HL-60 (cell line): ENCODE measurements around the gene CFAP100.

Source experiments
- DNase-seq, 2 experiments: peaks; one replicate each; pipeline ENCODE4 v3.0.0-alpha.2; 2010 to 2020; ENCODE audit warnings: low read depth in 1 of 2, low spot score in 1 of 2
- H3K27ac ChIP-seq: fragments of 250-450 bp; sonication (Bioruptor Pico); replicated peaks from 2 replicates; pipeline ENCODE4 v1.5.1; 2020; ENCODE audit warnings: mild to moderate bottlenecking, moderate library complexity
- H3K27me3 ChIP-seq: fragments of 250-450 bp; sonication (Bioruptor Pico); 2 replicates; pipeline ENCODE4 v1.5.1; 2021; ENCODE audit warnings: mild to moderate bottlenecking, moderate library complexity; ENCODE audit not compliant: insufficient read depth, poor library complexity, severe bottlenecking
- H3K4me3 ChIP-seq: replicated peaks from 2 replicates; pipeline ENCODE4 v1.5.1; 2011; ENCODE audit warnings: mild to moderate bottlenecking, control low read depth, low read length; ENCODE audit not compliant: insufficient read depth
- CTCF ChIP-seq: IDR thresholded peaks from one replicate; pipeline ENCODE4 v1.5.1; 2011; ENCODE audit warnings: low read length, control low read depth, inconsistent platforms; ENCODE audit not compliant: insufficient read depth
- GABPA ChIP-seq: IDR thresholded peaks from 2 replicates; pipeline ENCODE4 v1.6.1; 2012; ENCODE audit warnings: low read depth
- POLR2AphosphoS5 ChIP-seq: IDR thresholded peaks from 2 replicates; pipeline ENCODE4 v1.6.1; 2012; ENCODE audit warnings: low read depth
- REST ChIP-seq: IDR thresholded peaks from 2 replicates; pipeline ENCODE4 v1.6.1; 2012; ENCODE audit warnings: low read depth; ENCODE audit not compliant: insufficient replicate concordance
- SPI1 ChIP-seq: IDR thresholded peaks from 2 replicates; pipeline ENCODE4 v1.6.1; 2012; ENCODE audit warnings: low read depth, mild to moderate bottlenecking, borderline replicate concordance

Gene CFAP100

GRCh38 chr3:126393563-126393962, 1.1 kb upstream of the CFAP100 start:
- Histone ChIP-seq H3K27ac (no peak overlapping the region), H3K4me3 (no peak overlapping the region), H3K27me3 (peaks cover 15% of the 10 kb centered on the region)
- TF ChIP-seq CTCF, result no peak
- no peak for TF ChIP-seq GABPA
- no peak for TF ChIP-seq SPI1
- no peak for TF ChIP-seq POLR2AphosphoS5
- no peak for DNase-seq

GRCh38 chr3:126394977-126395321, 240 bp downstream of the CFAP100 start:
- peaks cover 15% of the 10 kb centered on the region for H3K27me3 ChIP-seq
- TF ChIP-seq POLR2AphosphoS5 (no peak), GABPA (no peak), REST (no peak), SPI1 (no peak), CTCF (no peak)
- H3K4me3 ChIP-seq, result no peak overlapping the region
- H3K27ac ChIP-seq, result no peak overlapping the region
- DNase-seq, result no peak

DNA sequence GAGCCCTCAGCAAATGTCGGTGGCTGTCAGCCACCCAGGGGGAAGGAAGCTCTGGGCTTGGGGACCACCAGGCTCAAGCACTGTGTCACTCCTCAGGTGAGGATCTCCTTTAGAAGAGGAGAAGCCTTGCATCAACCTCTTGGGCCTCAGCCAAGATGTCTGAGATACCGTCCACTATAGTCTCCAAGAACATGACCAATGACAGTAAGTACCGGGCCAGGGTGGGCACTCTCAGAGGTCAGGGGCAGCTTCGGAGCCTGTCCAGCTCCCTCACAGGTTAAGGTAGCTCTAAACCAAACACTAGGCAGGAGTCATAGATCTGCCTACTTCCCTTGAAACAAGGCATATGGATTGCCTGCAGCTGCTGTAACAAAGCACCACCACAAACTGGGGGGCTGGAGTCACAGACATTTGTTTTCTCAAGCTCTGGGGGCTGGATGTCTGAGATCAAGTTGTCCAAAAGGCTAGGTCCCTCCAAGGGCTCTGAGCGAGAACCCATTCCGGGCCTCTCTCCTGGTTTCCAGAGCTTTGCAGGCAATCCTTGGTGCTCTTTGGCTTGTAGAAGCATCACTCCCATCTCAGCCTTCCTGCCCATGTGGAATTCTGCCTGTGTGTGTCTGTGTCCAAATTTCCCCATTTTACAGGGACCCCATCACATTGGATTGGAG, 1.3 kb downstream of the CFAP100 start:
- TF ChIP-seq CTCF (no peak), POLR2AphosphoS5 (no peak), SPI1 (no peak), GABPA (no peak), REST (no peak)
- Histone ChIP-seq H3K27ac (no peak overlapping the region), H3K27me3 (peaks cover 15% of the 10 kb centered on the region), H3K4me3 (no peak overlapping the region)
- no peak for DNase-seq

GRCh38 chr3:126396536-126396935, 1.8 kb downstream of the CFAP100 start:
- Histone ChIP-seq H3K4me3 (no peak overlapping the region), H3K27me3 (peaks cover 13% of the 10 kb centered on the region), H3K27ac (no peak overlapping the region)
- TF ChIP-seq SPI1 (no peak), CTCF (no peak), POLR2AphosphoS5 (no peak), REST (no peak), GABPA (no peak)
- no peak for DNase-seq
